Measurements from ENCODE around the gene L3MBTL2. TPM values are rescaled to one million over a fixed set of nuclear protein-coding genes. Genes with fewer than 3 reads are reported as not detected.

Gene L3MBTL2
- total RNA-seq, 1 donor from 2014 or later = 20.1 TPM

- DNase-seq (ENCODE audit: low spot score) = no peak
- peaks cover 10% of the 10 kb centered on the region for H3K4me1 Mint-ChIP-seq (ENCODE audit: unreplicated experiment)
- no peak for TF ChIP-seq CTCF (IDR thresholded peaks at IDR 0.05; ENCODE audit: unreplicated experiment)
- H3K36me3 Mint-ChIP-seq (ENCODE audit: low read depth, unreplicated experiment) = peaks cover 29% of the 10 kb centered on the region
- no peaks in the 10 kb centered on the region for H3K9me3 Mint-ChIP-seq (ENCODE audit: unreplicated experiment)
- H3K27ac Mint-ChIP-seq (ENCODE audit: unreplicated experiment) = no peak overlapping the region
- H3K27me3 Mint-ChIP-seq (ENCODE audit: unreplicated experiment) = peaks cover 6% of the 10 kb centered on the region
- H3K4me3 Mint-ChIP-seq (ENCODE audit: unreplicated experiment) = no peak overlapping the region
These were observed 55.8 kb downstream of the L3MBTL2 start for GRCh38 chr22:41260871-41261270.

- Mint-ChIP-seq H3K9me3 (ENCODE audit: unreplicated experiment) (no peaks in the 10 kb centered on the region), H3K4me3 (ENCODE audit: unreplicated experiment) (peak overlapping the region; percentile 59), H3K4me1 (ENCODE audit: unreplicated experiment) (peaks cover 8% of the 10 kb centered on the region), H3K27ac (ENCODE audit: unreplicated experiment) (no peak overlapping the region), H3K27me3 (ENCODE audit: unreplicated experiment) (peaks cover 6% of the 10 kb centered on the region), H3K36me3 (ENCODE audit: low read depth, unreplicated experiment) (peaks cover 32% of the 10 kb centered on the region)
- TF ChIP-seq CTCF (IDR thresholded peaks at IDR 0.05; ENCODE audit: unreplicated experiment) = no peak
- no peak for DNase-seq (ENCODE audit: low spot score)
These were observed 56.6 kb downstream of the L3MBTL2 start for GRCh38 chr22:41261541-41262249.

GRCh38 chr22:41262250-41262765, 57.2 kb downstream of the L3MBTL2 start:
- TF ChIP-seq CTCF (IDR thresholded peaks at IDR 0.05; ENCODE audit: unreplicated experiment) = no peak
- Mint-ChIP-seq H3K4me1 (ENCODE audit: unreplicated experiment) (peaks cover 2% of the 10 kb centered on the region), H3K36me3 (ENCODE audit: low read depth, unreplicated experiment) (peaks cover 26% of the 10 kb centered on the region), H3K4me3 (ENCODE audit: unreplicated experiment) (peak overlapping the region; percentile 59), H3K27ac (ENCODE audit: unreplicated experiment) (no peak overlapping the region), H3K9me3 (ENCODE audit: unreplicated experiment) (no peaks in the 10 kb centered on the region), H3K27me3 (ENCODE audit: unreplicated experiment) (peaks cover 6% of the 10 kb centered on the region)
- no peak for DNase-seq (ENCODE audit: low spot score)

GRCh38 chr22:41263704-41264103, 58.6 kb downstream of the L3MBTL2 start:
- H3K4me1 Mint-ChIP-seq (ENCODE audit: unreplicated experiment) = no peaks in the 10 kb centered on the region
- H3K4me3 Mint-ChIP-seq (ENCODE audit: unreplicated experiment) = no peak overlapping the region
- TF ChIP-seq CTCF (IDR thresholded peaks at IDR 0.05; ENCODE audit: unreplicated experiment) = no peak
- H3K27me3 Mint-ChIP-seq (ENCODE audit: unreplicated experiment) = peaks cover 5% of the 10 kb centered on the region
- no peak for DNase-seq (ENCODE audit: low spot score)
- peaks cover 28% of the 10 kb centered on the region for H3K36me3 Mint-ChIP-seq (ENCODE audit: low read depth, unreplicated experiment)
- H3K27ac Mint-ChIP-seq (ENCODE audit: unreplicated experiment) = no peak overlapping the region
- no peaks in the 10 kb centered on the region for H3K9me3 Mint-ChIP-seq (ENCODE audit: unreplicated experiment)

- Mint-ChIP-seq H3K9me3 (ENCODE audit: unreplicated experiment) (no peaks in the 10 kb centered on the region), H3K4me1 (ENCODE audit: unreplicated experiment) (no peaks in the 10 kb centered on the region), H3K4me3 (ENCODE audit: unreplicated experiment) (no peak overlapping the region), H3K36me3 (ENCODE audit: low read depth, unreplicated experiment) (peaks cover 22% of the 10 kb centered on the region), H3K27ac (ENCODE audit: unreplicated experiment) (no peak overlapping the region), H3K27me3 (ENCODE audit: unreplicated experiment) (peaks cover 5% of the 10 kb centered on the region)
- no peak for TF ChIP-seq CTCF (IDR thresholded peaks at IDR 0.05; ENCODE audit: unreplicated experiment)
- DNase-seq (ENCODE audit: low spot score) = no peak
These were observed 59.4 kb downstream of the L3MBTL2 start for GRCh38 chr22:41264408-41264941.

Data from endothelial cell (in vitro differentiated cells).